GM19023 (cell line): ENCODE results near the gene HIPK2.
A peak's percentile ranks its signal among the peaks of the same experiment; 100 is the strongest.

ENCODE experiments used
- ATAC-seq: cut with Tn5 transposase; IDR thresholded peaks from one replicate; pipeline ENCODE4 v1.9.1; 2021; ENCODE audit warnings: mild to moderate bottlenecking, moderate library complexity; ENCODE audit not compliant: unreplicated experiment

Gene HIPK2

DNA sequence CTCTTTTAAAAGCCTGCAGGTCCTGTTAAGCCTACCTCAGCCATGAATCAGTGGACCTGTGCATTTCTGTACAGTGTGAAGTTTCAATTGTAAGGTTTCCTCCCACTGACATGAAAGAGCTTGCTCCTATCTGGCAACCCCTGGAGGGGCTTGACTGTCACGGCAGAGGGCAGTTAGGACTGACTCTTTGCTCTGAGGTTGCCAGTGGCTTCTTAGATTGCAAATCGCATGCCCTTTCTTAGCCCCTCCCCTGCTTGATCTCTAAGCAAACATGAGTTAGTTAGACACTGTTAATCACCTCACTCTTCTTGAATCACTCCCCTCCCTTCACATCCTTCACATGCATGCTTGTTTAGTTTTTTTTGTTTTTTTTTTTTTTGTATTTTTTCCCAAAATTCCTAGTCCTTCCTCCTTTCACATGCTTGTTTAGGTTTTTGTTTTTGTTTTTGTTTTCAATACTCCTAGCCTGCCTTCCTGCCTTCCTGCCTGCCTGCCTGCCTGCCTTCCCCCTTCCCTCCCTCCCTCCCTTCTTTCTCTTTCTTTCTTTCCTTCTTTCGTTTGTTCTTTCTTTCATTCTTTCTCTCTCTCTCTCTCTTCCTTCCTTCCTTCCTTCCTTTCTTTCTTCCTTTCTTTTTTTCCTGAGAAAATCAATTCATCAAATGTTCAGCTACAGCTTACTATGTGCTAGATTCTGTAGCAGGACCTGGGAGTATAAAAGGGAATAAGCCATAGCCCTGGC, 6.0 kb upstream of the HIPK2 start:
- no peak for ATAC-seq

DNA sequence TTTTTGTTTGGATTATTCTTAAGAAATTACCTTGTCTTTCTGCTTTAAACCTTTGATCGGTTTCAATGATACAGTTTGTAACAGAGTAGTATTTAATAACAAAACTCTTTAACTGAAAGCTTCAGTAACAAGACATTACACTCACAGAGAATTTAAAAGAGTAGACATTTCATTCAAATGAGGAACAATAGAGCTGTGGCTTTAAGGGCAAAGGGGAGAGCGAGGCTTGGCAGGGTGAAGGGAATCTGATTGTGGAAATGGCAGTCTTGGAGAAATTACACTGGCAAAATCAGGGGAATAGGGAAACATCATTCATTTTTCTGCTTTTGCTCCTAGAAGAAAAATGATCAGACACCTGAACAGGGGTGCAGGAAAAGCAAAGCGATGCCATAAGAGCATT, 5.1 kb upstream of the HIPK2 start:
- no peak for ATAC-seq

DNA sequence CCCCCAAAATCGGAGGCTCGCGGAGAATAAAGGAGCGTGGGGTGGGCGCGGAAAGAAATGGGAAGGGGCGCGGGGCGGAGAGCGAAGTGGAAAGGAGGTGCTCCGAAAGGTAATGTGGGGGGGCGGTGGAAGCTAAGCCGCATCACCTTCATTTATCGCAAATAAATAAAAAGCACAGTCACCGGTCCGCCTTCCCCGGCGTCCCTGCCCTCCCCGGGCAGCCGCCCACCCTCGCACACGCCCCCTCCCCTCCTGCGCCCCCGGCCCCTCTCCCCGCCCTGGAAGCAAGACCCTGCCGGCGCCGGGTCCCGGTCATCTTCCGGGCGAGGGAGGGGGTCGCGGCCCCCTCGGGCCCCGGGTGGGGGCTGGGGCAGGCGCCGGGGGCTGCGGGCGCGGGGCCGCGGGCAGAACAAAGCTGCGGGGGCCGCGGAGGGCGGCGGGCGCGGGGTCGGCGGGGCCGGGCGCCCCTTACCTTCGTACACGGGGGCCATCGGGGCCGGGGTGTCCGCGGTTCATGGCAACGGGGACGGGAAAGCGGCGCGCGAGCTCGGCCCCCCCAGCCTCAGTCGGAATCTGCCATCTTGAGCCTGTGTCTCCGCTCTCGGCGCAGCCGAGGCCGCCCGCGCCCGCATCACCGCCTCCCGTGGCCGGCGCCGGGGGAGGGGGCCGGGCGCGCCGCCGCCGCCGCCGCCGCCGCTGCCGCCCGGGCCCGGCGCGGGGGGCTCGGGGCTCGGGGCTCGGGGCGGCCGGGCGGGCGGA, 486 bp downstream of the HIPK2 start:
- ATAC-seq = peak; percentile 35

DNA sequence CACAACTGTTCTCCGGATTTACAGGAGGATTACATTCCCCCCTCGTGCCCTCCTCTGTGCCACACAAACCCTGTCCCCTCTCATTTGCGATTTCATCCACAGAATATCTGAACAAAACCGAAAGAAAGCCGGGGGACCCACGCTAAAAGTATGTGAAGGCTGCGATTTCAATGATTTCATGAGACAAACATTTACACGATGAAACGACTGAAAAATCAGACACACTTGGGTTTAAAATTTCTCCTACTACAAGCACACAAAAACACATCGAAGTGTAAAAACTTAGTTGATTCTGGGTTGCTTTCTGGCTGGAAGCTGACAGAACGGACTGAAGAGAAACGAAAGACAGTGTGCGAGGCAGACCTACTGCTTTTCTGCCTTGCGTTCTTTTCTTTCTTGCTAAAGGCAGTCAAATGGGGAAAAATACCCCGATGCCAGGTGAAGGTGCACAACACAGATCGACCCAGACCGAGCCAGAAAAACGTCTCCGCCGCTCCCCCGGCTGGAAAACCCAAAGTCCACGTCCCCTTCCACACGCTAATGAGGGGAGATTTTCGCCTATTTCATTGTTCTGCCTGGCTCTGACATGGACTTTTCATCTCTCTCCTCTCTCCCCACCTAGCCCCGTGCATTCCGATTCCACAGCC, 1.2 kb downstream of the HIPK2 start:
- no peak for ATAC-seq

DNA sequence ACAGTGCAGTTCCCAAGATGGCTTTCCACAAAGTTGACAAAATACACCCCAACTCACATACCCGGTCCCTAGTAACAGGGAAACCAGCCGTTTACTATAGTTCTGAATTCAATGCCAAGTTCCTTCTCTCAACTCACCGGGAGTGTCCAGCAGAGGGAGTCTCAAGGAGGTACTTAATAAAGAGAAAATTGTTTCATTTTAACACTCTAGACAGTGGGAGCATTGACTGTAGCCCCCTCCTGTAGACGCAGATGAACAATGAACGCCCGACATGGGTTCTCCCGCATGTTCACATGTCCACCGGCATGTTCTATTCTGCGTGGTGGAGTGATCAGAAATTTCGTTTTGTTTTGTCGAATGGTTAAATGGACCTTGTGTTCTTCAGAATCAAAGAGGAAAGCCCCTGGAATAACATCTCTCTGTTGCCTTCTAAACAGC, 1.9 kb downstream of the HIPK2 start:
- no peak for ATAC-seq

DNA sequence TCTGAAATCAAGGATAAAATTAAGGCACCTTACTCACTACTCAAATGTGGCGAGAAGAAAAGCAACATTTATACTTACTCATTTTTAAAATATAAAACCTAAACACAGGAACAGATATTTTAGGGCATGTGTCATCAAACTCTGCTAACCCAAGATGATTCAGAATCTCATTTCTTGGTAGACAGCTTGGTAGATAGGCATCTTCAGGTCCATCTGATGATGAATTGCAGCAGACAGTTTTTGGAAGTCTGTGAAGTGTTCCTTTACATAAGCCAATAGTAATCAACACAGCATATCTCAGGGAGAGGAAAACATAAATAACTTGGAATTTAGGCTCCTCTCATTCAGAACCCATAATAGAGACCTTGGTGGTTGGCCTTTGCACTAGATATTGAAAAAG, 3.4 kb downstream of the HIPK2 start:
- ATAC-seq = no peak

DNA sequence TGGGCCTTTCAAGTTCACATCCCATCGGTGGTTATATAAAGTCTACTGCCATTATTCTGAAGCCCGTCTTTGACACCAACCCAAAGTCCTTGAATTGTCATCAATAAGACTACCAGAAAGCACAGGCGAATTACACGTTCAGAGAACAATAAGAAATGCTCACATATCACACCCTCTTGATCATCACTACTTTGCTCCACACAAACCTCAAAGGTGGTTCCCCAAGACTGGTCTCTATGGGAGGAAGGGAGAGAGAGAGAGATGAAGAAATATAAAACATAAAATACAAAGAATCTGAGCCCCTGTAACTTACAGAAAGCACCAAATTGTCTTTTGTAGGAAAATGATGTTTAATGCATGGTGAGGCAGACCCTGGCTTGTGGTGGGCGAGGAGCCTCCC, 4.4 kb downstream of the HIPK2 start:
- no peak for ATAC-seq

DNA sequence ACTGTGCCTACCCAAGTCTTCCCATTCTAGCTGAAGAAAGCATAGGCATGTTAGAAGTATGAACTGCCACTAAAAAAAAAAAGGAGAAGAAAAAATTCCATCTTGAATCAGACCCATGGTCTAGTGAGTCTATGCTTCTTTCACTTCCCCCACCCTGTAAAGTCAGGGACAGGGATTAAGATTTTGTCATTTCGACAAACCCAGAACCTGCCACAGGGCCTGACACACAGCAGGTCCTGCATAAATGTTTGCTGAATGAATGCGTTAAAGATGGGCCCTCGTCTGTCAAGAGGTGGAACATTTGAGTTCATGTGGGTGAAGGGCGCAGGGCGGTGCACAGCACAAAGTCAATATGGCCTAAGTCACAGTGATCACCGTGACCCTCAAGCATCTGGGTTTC, 4.9 kb downstream of the HIPK2 start:
- ATAC-seq = no peak

DNA sequence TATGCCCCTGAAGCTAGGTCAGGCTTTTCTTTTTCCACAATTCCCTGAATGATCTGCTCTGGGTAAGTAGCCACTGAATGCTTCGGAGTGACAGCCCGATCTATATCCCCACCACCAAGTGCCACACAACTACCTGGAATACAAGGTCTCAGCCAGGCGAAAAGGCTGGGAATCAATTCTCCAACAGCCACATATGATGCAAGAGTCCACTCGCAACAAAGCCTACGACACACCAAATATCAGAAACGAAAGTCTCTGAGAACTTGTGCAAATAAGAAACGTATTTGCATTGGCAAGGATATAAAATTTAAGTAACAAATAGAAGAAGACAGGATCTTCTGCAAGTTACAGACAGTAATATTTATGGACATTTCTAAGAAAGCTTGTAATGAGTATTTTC, 5.7 kb downstream of the HIPK2 start:
- no peak for ATAC-seq

DNA sequence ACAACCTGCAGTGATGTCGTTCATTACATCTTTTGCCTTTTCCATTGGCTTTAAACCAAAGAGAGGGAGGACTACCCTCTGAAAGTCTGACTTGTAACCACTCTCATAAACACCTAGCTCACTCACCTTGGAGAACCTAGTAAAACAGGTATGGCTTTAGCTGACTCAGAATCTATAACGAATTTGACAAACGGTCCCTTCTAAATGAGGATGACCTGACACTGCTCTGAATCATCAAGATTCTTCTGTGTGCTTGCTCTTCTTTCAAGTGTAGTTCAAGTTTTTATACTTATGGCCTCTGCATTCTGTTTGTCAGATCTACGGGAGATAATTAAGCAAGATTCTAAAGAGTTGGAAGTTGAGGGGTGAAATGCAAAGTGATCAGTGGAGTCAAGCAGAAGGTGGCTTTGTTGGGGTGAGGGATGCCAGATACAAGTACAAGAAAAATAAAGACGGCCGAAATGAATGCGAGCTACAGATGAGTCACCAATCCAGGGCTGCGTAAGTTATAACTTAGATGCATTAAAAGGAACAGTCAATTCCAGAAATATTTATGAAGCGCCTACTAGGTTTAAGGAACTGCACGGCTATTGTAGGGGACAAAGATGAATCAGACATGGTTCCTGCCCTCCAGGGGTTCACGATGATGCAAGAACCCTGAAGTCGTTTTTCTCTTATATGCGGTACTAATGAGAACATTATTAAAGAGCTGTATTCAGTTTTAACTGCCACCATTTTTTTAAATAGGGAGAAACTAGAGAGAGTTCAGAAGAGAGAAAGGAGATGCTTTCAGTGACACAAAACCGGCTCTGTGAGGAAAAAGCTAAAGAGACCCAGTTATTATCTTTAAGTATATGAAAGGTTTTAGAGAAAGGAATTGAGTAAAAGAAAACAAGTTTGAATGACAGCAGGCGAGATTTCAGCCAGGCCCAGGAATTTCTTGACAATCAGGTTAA, 6.5 kb downstream of the HIPK2 start:
- no peak for ATAC-seq

DNA sequence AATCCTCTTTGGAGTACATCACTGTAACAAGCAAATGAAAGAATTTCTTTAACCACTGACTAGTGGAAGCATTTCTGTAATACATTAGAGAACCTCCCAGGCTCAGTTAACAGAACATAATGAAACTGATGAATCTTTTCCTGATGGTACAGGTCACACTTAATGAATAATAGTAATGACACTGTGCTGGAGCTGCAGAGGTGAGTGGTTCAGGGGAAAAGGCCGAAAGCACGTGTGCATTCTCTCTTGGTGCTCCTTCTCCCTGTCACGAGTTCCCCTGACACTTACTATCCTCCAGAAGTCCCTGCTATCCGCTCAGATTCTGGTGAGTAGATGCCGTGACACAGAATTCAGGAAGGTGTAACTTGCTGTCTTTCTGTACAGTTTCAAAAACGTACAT, 8.0 kb downstream of the HIPK2 start:
- no peak for ATAC-seq

DNA sequence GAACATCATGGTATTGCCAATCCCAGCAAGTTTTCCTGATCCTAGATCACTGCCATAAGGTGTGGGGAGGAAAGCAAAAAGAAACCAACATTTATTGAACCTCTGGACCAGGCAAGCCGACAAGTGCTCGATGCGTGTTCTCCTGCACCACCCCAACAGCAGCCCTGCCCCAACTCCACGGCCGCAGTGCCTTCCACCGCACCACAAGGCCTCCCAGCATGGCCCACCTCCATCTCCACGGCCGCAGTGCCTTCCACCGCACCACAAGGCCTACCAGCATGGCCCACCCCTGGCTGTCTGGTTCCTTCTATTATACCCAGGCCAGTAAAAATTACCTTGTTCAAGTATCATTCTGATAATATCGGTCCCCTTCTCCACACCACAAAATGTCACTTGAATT, 8.7 kb downstream of the HIPK2 start:
- ATAC-seq = no peak

DNA sequence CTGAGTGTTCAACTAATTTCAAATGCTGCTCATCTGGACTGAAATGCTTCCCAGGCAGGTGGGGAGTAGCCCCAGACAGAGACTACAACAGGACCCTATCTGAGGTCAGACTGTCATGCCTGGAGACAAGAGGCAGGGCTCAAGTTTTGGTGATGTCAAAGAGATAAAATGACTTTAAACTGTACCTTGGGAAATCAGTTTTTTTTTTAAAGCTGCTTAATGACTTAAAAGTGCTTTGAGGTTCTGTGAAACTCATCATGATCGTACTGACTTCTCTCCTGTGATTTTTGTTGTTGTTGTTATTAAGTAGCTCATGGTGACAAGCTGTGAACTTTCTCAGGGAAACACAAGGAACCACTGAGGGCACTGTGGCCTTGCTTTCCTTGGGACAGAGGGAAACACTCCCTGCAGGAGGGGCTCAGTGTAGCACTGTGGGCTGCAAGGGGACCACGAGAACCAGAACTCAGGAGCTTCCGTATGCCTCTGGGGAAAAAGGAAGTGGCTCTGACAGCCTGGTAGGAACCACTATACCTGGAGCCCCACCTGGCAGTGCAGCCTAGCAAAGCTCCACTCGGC, 9.5 kb downstream of the HIPK2 start:
- ATAC-seq = no peak

DNA sequence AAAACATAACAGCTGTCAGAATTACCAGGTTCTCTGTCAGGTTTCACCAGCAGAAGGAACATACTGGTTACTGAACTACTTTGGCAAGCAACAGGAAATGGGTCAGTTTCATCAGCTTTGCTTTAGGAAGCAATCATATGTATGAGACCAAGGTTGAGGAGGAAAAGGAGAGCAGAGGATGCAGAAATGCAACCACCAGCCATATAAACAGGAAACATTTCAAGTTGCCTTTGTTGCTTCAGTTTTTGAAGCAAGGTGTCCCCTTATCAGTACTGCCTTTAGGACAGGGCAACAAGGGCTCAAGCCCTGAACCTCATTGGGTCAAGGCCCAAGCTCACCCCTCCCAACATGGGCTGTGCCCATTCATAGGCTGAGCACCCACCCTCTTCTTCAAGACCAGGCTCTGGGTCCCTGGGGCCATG, 10.2 kb downstream of the HIPK2 start:
- ATAC-seq = peak; percentile 85

DNA sequence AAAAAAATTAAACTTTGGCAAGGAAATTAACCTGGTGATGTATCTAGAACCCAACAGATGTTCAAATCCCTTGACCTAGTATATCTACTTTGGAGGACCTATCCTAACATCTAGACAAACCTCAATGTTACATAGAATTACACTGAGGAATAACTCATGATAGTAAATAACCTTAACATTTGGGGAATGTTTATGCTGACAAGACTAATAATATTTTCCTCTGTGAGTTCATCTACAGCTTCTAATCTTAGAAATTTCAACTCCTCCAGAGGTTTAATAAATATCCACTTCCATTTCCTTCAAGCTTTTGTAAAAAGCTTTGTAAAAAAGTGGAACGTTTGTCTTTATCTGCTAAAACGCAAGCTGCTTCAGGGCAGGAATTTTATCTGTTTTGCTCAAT, 12.7 kb downstream of the HIPK2 start:
- no peak for ATAC-seq

DNA sequence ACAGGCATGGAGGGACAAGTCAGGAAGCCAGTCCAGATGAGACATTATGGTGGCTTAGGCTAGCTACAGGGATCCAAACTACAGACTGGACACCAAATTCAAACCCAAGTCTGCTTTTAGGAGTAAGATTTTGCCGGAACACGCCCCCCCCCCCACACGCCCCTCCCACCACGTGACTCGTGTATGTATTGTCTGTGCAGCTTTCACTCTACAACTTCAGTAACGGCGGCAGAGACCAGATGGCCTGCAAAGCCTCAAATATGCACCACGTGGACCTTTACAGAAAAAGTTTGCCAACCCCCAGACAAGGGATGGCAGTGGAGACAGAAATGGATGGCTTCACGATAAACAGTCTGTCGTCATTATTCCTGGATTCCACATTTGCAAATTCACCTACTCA, 14.5 kb downstream of the HIPK2 start:
- no peak for ATAC-seq

DNA sequence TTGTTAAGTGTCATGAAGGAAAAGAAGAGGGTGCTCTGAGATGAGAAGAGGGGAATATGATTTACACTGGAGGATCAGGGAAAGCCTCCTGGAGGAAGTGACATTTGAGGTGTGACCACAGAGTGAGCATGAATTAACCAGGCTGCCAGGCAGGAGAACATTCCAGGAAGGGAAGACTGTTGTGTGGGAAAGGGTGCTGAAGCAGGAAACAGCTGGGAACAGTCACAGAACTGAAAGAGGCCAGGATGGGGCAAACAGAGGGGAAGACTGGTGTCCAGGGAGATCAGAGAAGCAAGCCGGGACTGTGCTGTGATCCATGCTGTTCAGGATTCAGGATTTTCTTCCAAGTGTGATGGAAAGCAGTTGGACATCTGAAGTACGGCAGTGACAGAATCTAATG, 14.9 kb downstream of the HIPK2 start:
- ATAC-seq = no peak

DNA sequence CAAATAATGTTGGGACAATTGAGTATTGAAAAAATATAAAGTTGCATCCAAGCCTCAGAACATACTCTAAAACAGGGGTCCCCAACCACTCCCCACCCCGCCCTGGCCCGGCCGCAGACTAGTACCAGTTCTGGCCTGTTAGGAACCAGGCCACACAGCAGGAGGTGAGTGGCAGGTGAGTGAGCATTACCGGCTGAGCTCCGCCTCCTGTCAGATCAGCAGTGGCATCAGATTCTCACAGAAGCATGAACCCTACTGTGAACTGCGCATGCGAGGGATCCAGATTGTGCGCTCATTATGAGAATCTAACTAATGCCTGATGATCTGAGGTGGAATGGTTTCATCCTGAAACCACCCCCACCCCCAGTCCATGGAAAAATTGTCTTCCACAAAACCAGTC, 19.4 kb downstream of the HIPK2 start:
- no peak for ATAC-seq

DNA sequence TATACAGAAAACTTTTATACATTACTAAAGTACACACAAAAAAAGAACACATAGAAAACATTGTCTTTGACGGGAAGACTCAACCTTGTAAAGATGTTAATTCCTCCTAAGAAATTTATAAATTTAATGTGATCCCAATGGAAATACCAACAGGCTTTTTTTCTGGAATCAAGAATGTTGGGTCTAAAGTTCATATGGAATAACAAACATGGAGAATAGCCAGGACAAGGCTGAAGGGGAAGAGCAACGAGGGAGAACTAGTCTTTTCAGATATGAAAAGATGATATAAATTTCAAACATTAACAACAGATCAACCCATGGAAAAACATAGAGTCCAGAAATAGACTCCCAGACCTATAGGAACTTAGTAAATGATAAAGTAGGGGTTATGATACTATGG, 19.8 kb downstream of the HIPK2 start:
- no peak for ATAC-seq

DNA sequence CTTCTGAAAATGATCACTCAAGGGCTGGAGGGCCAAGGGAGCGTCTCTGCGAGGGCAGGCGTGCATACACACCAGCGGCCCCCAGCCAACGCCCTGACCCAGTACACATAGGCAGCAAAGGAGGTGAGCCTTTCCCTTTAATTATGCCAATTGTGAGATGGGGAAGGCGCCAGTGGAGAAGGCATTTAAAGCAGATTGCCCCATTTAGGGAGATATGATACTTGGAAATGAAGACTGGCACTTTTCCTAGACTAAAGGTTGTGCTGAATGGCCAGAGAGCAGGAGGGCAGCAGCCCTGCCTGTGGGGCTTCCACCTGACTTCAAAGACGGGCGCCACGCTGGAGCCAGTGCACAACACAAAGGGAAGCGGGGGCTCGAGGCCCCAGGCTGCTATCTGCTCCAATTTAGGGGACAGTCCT, 24.1 kb downstream of the HIPK2 start:
- ATAC-seq = no peak
